ENCODE measurements around the gene FAM72A.
"Not testable (repeated sequence)": the region's sequence is repeated elsewhere in the genome, so short reads cannot be mapped to it uniquely, and the experiment has no call there.

The FAM72A gene

GRCh38 chr1:206169794-206170193, 32.8 kb downstream of the FAM72A start:
- H3K4me3 Mint-ChIP-seq, result not testable (repeated sequence)

DNA sequence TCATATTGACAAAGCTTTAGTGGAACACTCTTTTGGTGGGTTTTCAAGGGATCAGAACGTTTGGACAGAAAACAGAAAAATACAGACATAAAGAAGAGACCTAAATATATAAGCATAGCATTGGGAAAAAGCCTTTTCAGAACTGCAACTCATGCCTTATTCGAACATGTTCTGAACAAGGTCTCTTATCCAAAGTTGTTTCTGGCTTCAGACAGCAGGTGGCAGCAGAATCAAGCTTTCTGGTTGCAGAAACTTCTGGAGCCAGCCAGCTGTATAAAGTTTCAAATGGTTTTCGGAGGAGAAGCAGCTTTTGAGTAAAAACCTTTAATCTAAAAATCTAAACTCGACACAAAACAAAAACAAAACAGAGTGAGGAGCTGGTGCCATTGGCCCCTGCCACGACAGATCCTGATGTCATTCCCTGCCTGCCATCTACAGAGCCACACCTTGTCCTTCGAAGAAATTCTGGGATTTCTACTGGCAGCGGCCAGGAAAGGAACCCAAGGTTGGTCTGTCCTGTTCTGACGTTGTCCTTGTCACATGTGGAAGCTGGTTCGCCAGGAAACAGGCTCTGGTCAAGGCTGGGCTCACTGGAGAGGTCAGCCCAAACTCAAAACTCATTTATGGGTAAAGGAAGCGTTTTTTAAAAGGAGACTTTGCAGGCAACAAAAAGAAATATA, 35.1 kb downstream of the FAM72A start:
- H3K27me3 Mint-ChIP-seq, result not testable (repeated sequence)
- ATAC-seq (replicated peaks), result peak; percentile 59

More at GRCh38 chr1:206169794-206170193, 32.8 kb downstream of the FAM72A start:
- H3K9me3 Mint-ChIP-seq; H3K4me1 Mint-ChIP-seq (ENCODE audit: low read depth in 2 of 2); DNase-seq; H3K36me3 Mint-ChIP-seq (ENCODE audit: insufficient read depth); H3K27me3 Mint-ChIP-seq; ATAC-seq (replicated peaks); H3K27ac Mint-ChIP-seq: not testable (repeated sequence)

DNA sequence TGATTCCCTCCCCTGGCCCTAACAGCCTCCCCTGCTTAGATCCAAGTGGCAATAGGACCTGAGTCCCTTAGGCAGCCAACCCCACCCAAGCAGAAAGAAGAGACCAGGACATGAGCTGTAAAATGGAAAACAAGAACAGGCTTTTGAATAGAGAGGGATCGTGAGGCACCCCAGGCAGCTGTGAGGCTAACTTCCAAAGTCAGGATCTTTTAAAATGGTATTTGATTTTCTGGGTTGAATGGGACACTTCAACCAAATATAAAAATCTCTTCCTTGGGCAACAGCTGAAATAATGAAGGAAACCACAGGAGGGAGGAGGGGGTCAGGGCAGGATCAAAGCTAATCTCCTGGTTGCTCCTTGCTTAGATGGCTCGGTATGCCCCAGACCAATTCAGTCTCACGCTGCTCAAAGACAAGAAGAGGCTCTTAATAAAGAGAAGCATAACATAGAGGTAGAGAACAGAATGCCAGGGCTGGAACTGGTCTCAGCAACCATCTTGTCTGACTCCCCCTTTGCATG, 56.8 kb downstream of the FAM72A start:
- no peaks in the 10 kb centered on the region for H3K9me3 Mint-ChIP-seq
- H3K27me3 Mint-ChIP-seq, result peaks cover 35 to 59% of the 10 kb centered on the region in 2 donors
- no peak overlapping the region for H3K4me3 Mint-ChIP-seq
- no peak for DNase-seq
- H3K36me3 Mint-ChIP-seq (ENCODE audit: insufficient read depth), result no peaks in the 10 kb centered on the region
- ATAC-seq (replicated peaks), result no peak
- H3K4me1 Mint-ChIP-seq (ENCODE audit: low read depth in 2 of 2), result no peaks in the 10 kb centered on the region
- no peak overlapping the region for H3K27ac Mint-ChIP-seq

More for the DNA sequence above, 35.1 kb downstream of the FAM72A start:
- H3K4me1 Mint-ChIP-seq (ENCODE audit: low read depth in 2 of 2); H3K4me3 Mint-ChIP-seq; H3K36me3 Mint-ChIP-seq (ENCODE audit: insufficient read depth); DNase-seq; H3K27ac Mint-ChIP-seq; H3K9me3 Mint-ChIP-seq: not testable (repeated sequence)

GRCh38 chr1:206144605-206145004, 58.0 kb downstream of the FAM72A start:
- Mint-ChIP-seq H3K27ac (no peak overlapping the region), H3K4me3 (no peak overlapping the region), H3K9me3 (no peaks in the 10 kb centered on the region), H3K36me3 (ENCODE audit: insufficient read depth) (no peaks in the 10 kb centered on the region), H3K27me3 (peaks cover 45 to 71% of the 10 kb centered on the region in 2 donors), H3K4me1 (ENCODE audit: low read depth in 2 of 2) (no peaks in the 10 kb centered on the region)
- DNase-seq (no peak), ATAC-seq (replicated peaks) (no peak)

DNA sequence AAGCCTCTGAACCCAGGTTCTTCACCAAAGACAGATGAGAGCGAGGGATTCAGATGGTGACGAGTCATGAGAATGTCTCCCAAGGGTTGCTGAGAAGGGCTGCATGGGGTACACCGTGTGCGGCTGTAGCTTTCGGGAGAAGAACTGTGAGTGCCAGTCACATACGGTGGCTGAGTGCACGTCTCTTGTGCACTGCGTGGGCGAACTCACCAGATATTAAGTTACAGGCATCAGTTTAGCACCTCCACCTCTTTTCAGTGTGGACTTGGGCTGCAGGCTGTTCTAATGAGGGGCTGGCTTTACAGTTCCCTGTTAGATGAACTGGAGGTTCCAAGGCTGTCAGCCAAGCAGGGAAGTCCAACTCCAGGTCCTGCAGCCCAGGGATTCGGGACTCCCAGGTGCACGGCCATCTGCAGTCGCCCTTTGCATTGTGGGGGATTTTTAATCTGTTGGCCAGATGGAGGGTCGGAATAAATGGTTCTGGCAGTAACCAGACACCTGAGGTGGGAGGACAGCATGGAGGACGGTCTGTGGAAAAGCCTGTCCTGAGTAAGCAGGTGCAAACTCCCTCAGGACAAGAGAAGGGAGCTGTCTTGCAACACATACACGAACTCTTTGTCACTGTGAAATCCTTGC, 59.0 kb downstream of the FAM72A start:
- Mint-ChIP-seq H3K4me1 (ENCODE audit: low read depth in 2 of 2) (no peaks in the 10 kb centered on the region), H3K27me3 (peaks cover 46 to 81% of the 10 kb centered on the region in 2 donors), H3K36me3 (ENCODE audit: insufficient read depth) (no peaks in the 10 kb centered on the region), H3K27ac (no peak overlapping the region), H3K9me3 (no peaks in the 10 kb centered on the region), H3K4me3 (no peak overlapping the region)
- no peak for DNase-seq
- ATAC-seq (replicated peaks), result no peak

GRCh38 chr1:206142770-206143169, 59.9 kb downstream of the FAM72A start:
- Mint-ChIP-seq H3K4me1 (ENCODE audit: low read depth in 2 of 2) (no peaks in the 10 kb centered on the region), H3K9me3 (no peaks in the 10 kb centered on the region), H3K4me3 (no peak overlapping the region), H3K27me3 (peaks cover 46 to 89% of the 10 kb centered on the region in 2 donors), H3K27ac (no peak overlapping the region), H3K36me3 (ENCODE audit: insufficient read depth) (no peaks in the 10 kb centered on the region)
- ATAC-seq (replicated peaks) (no peak), DNase-seq (no peak)

DNA sequence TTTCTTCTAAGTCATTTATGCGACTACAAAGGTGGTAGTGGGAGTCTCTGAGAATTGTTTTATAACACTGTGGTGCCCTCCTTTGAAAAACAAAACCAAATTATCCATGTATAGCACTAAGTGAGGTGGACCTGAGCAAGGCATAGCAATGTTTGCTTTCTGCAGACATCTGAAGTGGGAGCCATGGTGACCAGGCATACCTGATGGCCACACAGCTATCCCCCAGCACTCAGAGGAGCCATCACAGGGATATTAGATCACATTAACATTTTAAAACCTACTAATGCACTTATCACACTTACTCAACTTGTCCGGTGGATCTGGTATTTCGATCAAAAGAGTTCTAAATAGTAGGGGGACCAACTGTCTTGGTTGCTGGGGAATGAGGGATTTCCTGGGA, 60.6 kb downstream of the FAM72A start:
- ATAC-seq (replicated peaks) (no peak), DNase-seq (no peak)
- Mint-ChIP-seq H3K9me3 (no peaks in the 10 kb centered on the region), H3K27ac (no peak overlapping the region), H3K4me1 (ENCODE audit: low read depth in 2 of 2) (no peaks in the 10 kb centered on the region), H3K4me3 (no peak overlapping the region), H3K27me3 (peaks cover 46 to 91% of the 10 kb centered on the region in 2 donors), H3K36me3 (ENCODE audit: insufficient read depth) (no peaks in the 10 kb centered on the region)

- Mint-ChIP-seq H3K36me3 (ENCODE audit: insufficient read depth) (no peaks in the 10 kb centered on the region), H3K4me1 (ENCODE audit: low read depth in 2 of 2) (no peaks in the 10 kb centered on the region), H3K9me3 (no peaks in the 10 kb centered on the region), H3K27me3 (peaks cover 25 to 59% of the 10 kb centered on the region in 2 donors), H3K4me3 (no peak overlapping the region), H3K27ac (no peak overlapping the region)
- no peak for ATAC-seq (replicated peaks)
- no peak for DNase-seq
Observed at GRCh38 chr1:206136241-206136640, 66.4 kb downstream of the FAM72A start.
